Kidney (tissue), 14 donors: ENCODE measurements around the gene COL4A2. TPM values are rescaled to one million over a fixed set of nuclear protein-coding genes. Genes with fewer than 3 reads are reported as not detected.

ENCODE experiments used
- DNase-seq, 5 donors: peaks; one replicate each; pipeline ENCODE4 v3.0.0-alpha.2; 2013 to 2020
- FAIRE-seq: peaks from 2 replicates; lab custom pipeline; 2012; peaks lifted over from hg19 to GRCh38; lab: Jason Lieb, UNC
- H3K27ac ChIP-seq, 2 donors: one replicate each; pipeline ENCODE4 v1.7.0; 2013; ENCODE audit warnings: low read depth in 2 of 2, low read length in 2 of 2, inconsistent platforms in 1 of 2
- H3K27me3 ChIP-seq: one replicate; pipeline ENCODE4 v1.7.1; 2013; ENCODE audit warnings: low read length, inconsistent platforms; ENCODE audit not compliant: control insufficient read depth, insufficient read depth
- H3K36me3 ChIP-seq, 3 donors: one replicate each; pipeline versions ENCODE4 v1.7.0 to v1.7.1; 2013; ENCODE audit warnings: low read length in 3 of 3, control low read depth in 1 of 3, inconsistent platforms in 1 of 3; ENCODE audit not compliant: insufficient read depth in 3 of 3, control insufficient read depth in 2 of 3
- H3K4me1 ChIP-seq, 3 donors: one replicate each; pipeline versions ENCODE4 v1.7.0 to v1.7.1; 2013; ENCODE audit warnings: low read length in 3 of 3, inconsistent platforms in 1 of 3, low read depth in 1 of 3; ENCODE audit not compliant: control insufficient read depth in 2 of 3, insufficient read depth in 2 of 3
- H3K4me3 ChIP-seq, 3 donors: one replicate each; pipeline versions ENCODE4 v1.7.0 to v1.8.1; 2013; ENCODE audit warnings: low read length in 3 of 3, control low read depth in 1 of 3, inconsistent platforms in 1 of 3
- H3K9ac ChIP-seq, 3 donors: one replicate each; pipeline versions ENCODE4 v1.7.0 to v1.7.1; 2013; ENCODE audit warnings: low read length in 3 of 3, control low read depth in 1 of 3, inconsistent platforms in 1 of 3
- H3K9me3 ChIP-seq, 3 donors: one replicate each; pipeline versions ENCODE4 v1.7.0 to v1.7.1; 2013; ENCODE audit warnings: low read length in 3 of 3, control low read depth in 1 of 3, inconsistent platforms in 1 of 3; ENCODE audit not compliant: control insufficient read depth in 2 of 3, insufficient read depth in 1 of 3
- intact Hi-C: fragments of 100-400 bp; cut with DNase I; formaldehyde crosslinking; loops from one replicate; pipeline ENCODE4 v1.11.1; 2022
- polyA plus RNA-seq: library from polyadenylated mRNA; stranded (reverse); fragments of 350-450 nt; fragmentation: Illumina TruSeq; extraction: RNeasy Lipid Tissue Mini Kit (QIAGEN cat#74804); gene quantifications from one replicate; pipeline ENCODE4 v1.2.3, GENCODE V29; 2014; ENCODE audit warnings: low read depth, low replicate concordance; ENCODE audit not compliant: insufficient read depth
- total RNA-seq: library from RNA; stranded (reverse); fragmentation: NEBNext Ultra II Directional; extraction: Animal tissue kit (Norgen Biotek cat#: 25700); gene quantifications from one replicate; pipeline ENCODE4 v1.2.1, GENCODE V29; 2021
- TF ChIP-seq, protein P1 (sequence below): IDR thresholded peaks from 3 replicates; pipeline ENCODE4 v1.5.1; 2012; ENCODE audit warnings: mild to moderate bottlenecking, moderate library complexity, borderline replicate concordance; ENCODE audit not compliant: insufficient read depth; ENCODE audit errors: extremely low read depth
- donor health status: control.
- donor health status: control.
- donor health status: control.
- donor health status: control.
- donor health status: control.
- donor health status: DM: yes; HTN: yes; CAD: no.
- donor health status: Normal renal cell carcinoma (clear cell type).

COL4A2 gene
- total and polyA plus RNA-seq, 2 donors from 2014 or later = 126 to 265 TPM

- TF ChIP-seq, protein P1, sequence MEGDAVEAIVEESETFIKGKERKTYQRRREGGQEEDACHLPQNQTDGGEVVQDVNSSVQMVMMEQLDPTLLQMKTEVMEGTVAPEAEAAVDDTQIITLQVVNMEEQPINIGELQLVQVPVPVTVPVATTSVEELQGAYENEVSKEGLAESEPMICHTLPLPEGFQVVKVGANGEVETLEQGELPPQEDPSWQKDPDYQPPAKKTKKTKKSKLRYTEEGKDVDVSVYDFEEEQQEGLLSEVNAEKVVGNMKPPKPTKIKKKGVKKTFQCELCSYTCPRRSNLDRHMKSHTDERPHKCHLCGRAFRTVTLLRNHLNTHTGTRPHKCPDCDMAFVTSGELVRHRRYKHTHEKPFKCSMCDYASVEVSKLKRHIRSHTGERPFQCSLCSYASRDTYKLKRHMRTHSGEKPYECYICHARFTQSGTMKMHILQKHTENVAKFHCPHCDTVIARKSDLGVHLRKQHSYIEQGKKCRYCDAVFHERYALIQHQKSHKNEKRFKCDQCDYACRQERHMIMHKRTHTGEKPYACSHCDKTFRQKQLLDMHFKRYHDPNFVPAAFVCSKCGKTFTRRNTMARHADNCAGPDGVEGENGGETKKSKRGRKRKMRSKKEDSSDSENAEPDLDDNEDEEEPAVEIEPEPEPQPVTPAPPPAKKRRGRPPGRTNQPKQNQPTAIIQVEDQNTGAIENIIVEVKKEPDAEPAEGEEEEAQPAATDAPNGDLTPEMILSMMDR = no peak
- intact Hi-C loops = no loop called here
- no peaks in the 10 kb centered on the region for H3K36me3 ChIP-seq
- no peak overlapping the region for H3K9ac ChIP-seq
- DNase-seq = peak in 1 of 5 donors; percentile 54
- no peaks in the 10 kb centered on the region for H3K27me3 ChIP-seq
- H3K4me1 ChIP-seq = peaks cover 8 to 25% (median 9%) of the 10 kb centered on the region in 3 donors
- peak overlapping the region in 1 of 2 donors; percentile 2 for H3K27ac ChIP-seq
- FAIRE-seq = no peak
- H3K9me3 ChIP-seq = no peaks in the 10 kb centered on the region
- H3K4me3 ChIP-seq = no peak overlapping the region
These were observed 69.0 kb downstream of the COL4A2 start for GRCh38 chr13:110376120-110376519.

DNA sequence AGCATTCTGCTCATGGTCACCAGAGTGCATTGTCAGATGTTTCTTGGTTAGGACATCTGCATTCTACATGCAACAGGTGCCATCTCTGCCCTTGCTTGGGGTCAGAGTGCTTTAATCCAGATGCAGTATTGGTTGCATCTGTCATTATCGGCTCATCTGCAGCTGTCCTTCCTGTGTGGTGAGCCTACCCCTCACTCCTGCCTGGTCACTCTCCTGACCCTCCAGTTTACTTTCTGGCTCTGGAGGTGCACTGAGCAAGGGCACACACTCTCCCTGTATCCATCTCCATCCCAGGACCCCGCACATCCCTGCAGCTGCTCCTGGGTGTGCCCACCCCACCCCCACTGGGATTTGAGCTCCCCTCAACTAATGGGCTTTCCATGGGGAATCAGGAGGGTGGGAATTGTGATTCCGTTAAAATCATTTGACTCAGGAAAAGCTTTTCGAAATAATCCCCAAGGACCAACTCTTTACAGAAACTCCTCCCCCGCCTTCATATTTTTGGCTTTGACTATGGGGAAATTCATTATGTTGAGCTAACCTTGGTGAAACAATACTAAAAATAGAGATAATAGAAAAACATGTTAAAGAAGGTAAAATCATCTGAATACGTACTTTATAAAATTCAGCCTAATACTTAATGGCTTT is 70.2 kb downstream of the COL4A2 start:
- Histone ChIP-seq H3K27ac (no peak overlapping the region), H3K27me3 (no peaks in the 10 kb centered on the region), H3K36me3 (no peaks in the 10 kb centered on the region), H3K9ac (no peak overlapping the region), H3K4me1 (peaks cover 3 to 19% (median 6%) of the 10 kb centered on the region in 3 donors), H3K9me3 (no peaks in the 10 kb centered on the region), H3K4me3 (no peak overlapping the region)
- TF ChIP-seq, protein P1 = no peak
- no peak for DNase-seq
- no peak for FAIRE-seq
- intact Hi-C loops = no loop called here

- TF ChIP-seq, protein P1 = no peak
- no peaks in the 10 kb centered on the region for H3K36me3 ChIP-seq
- no peak for FAIRE-seq
- no peak overlapping the region for H3K9ac ChIP-seq
- no peaks in the 10 kb centered on the region for H3K27me3 ChIP-seq
- intact Hi-C loops = no loop called here
- no peak overlapping the region for H3K4me3 ChIP-seq
- H3K27ac ChIP-seq = no peak overlapping the region
- no peaks in the 10 kb centered on the region for H3K9me3 ChIP-seq
- DNase-seq = no peak
- H3K4me1 ChIP-seq = peaks cover 3 to 14% (median 5%) of the 10 kb centered on the region in 3 donors
These were observed 70.7 kb downstream of the COL4A2 start for GRCh38 chr13:110377826-110378201.
